NCI-H2196 treated with DMSO at 0.1 percent for 48 hours (cell line): Measurements from ENCODE around the gene SRRM5.
A peak's percentile ranks its signal among the peaks of the same experiment; 100 is the strongest.
"Not testable (repeated sequence)": the region's sequence is repeated elsewhere in the genome, so short reads cannot be mapped to it uniquely, and the experiment has no call there.

Experiments
- DNase-seq: peaks from one replicate; lab custom pipeline; 2025; ENCODE audit not compliant: unreplicated experiment; lab: John Stamatoyannopoulos, UW

SRRM5 gene

GRCh38 chr19:43636121-43636683 is 24.3 kb downstream of the SRRM5 start:
- DNase-seq, result no peak

- no peak for DNase-seq
Observed at GRCh38 chr19:43638214-43638994, 26.5 kb downstream of the SRRM5 start.

GRCh38 chr19:43638995-43639518 is 27.2 kb downstream of the SRRM5 start:
- DNase-seq, result no peak

- DNase-seq, result no peak
Observed at GRCh38 chr19:43639519-43640423, 27.9 kb downstream of the SRRM5 start, which contains the start of gene CADM4. CADM4 (minus strand) TSS chr19:43639850; CDS start chr19:43639790, 60 bp downstream.

DNA sequence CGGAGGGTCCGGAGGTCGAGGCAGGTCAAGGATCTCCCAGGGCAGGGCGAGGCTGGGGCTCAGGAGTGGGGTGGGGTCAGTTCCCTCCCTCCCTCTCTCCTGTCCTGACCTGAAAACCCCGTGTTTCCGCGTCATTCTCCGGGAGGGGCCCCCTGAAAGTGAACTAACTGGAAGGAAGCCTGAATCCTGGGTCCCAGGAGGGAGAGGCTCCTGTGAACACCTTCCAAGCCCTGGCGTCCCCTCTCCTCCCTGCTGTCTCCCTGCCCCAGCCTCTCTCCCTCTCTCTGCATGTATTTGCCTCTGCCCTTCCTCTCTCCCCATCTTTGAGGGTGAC is 28.5 kb downstream of the SRRM5 start:
- DNase-seq, result no peak

DNA sequence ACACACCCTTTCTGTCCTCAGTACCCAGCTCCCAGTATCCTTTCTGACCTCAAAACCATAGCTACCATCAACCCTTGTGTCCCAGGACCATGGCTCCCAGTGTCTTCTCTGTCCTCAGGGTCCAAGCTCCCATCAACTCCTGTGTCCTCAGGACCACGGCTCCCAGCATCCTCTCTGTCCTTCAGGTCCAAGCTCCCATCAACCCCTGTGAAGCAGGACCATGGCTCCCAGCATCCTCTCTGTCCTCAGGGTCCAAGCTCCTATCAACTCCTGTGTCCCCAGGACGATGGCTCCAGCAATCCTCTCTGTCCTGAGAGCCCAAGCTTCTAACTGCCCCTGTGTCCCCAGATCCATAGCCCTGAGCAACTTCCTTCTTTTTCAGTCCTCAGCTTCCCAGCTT is 29.4 kb downstream of the SRRM5 start:
- no peak for DNase-seq

DNA sequence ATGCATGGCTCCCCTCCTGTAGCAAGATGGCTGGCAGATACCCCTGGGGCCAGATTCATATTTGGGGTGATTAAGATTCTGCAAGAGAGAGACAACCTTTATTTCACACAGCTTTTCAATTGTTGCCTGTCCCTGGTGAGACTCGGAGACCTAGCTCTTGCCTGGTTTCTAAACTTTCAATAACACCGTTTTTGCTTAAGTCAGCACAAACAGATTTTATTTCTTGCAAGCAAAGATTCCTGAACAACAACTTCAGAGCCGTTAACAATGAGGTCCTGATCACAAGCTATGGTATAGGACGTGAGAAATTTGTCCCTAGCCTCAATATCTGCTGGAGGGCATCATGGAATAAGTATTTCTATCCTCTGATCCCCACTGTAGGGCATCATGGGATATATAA is 30.6 kb downstream of the SRRM5 start:
- DNase-seq, result no peak

DNA sequence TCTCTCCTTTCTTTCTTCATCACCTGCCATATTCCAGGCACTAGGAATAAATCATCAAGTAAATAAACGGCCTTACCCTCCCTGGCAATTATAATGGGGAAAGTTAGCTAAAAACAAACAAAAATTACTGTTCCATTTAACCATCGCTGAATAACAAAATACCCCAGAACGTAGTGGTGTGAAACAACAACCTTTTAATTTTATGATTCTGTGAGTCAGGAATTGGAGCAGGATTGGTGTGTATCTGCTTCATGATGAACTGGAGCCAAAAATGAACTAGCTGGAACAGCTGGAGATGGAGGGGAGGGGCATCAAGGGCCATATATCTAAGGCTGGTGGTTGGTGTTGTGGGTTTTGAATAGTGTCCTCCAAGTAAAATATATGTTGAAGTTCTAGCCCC is 31.4 kb downstream of the SRRM5 start:
- DNase-seq, result no peak

DNA sequence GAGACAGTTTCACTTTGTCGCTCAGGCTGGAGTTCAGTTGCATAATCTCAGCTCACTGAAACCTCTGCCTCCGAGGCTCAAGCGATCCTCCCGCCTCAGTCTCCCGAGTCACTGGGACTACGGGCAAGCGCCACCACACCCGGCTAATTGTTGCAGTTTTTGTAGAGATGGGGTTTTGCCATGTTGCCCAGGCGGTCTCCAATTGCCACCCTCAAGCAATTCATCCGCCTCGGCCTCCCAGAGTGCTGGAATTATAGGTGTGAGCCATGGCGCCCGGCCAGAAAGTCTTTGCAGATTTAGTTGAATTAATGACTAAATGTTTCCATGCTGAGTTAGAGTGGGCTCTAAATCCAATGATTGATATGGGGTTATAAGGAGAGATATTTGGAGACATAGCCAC is 32.3 kb downstream of the SRRM5 start:
- DNase-seq, result no peak

DNA sequence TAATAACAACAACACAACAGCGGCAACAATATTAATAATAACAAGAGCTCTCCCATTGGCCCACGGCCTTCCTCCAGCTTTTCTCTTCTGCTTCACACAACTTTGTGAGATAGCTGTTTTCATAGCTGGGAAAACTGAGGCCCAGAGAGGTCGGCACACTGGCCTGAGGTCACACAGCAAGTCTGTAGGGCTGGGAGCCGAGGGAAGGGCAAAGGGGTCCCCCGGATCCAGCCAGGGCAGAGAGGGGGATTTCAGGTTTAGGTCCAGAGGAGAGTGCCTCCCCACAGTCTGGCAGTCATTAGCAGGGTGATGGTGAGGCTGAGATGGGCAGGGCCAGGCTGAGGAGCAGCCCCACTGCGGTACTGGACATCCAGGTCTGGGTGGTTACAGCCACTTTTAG is 36.7 kb downstream of the SRRM5 start:
- no peak for DNase-seq

DNA sequence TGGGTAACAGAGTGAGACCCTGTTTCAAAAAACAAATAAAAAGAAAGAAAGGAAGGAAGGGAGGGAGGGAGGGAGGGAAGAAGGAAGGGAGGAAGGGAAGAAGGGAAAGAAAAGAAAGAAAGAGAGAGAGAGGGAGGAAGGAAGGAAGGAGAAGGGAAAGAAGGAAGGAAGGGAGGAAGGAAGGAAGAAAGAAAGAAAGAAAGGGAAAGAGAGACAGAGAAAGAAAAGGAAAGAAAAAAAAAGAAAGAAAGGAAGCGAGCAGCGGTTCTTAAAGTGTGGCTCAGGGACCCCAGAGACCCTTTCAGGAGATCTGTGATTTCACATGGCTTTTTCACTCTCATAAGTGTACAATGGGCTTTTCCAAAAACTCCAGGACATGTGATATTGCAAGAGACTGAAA is 37.6 kb downstream of the SRRM5 start:
- DNase-seq, result no peak

- not testable (repeated sequence) for DNase-seq
Observed at GRCh38 chr19:43650276-43650675, 38.4 kb downstream of the SRRM5 start.

GRCh38 chr19:43651758-43652545 is 40.1 kb downstream of the SRRM5 start:
- DNase-seq, result peak; percentile 48

DNA sequence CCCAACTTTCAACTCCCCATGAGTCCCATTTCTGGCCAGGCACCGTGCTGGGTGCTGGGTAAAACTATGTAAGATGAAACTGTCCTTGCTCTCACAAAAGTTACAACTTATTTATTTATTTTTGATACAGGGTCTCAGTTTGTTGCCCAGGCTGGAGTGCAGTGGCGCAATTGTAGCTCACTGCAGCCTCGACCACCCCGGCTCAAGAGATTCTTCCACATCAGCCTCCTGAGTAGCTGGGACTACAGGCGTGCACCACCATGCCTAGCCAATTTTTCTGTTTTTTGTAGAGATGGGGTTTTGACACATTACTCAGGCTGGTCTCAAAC is 40.6 kb downstream of the SRRM5 start:
- DNase-seq, result no peak

DNA sequence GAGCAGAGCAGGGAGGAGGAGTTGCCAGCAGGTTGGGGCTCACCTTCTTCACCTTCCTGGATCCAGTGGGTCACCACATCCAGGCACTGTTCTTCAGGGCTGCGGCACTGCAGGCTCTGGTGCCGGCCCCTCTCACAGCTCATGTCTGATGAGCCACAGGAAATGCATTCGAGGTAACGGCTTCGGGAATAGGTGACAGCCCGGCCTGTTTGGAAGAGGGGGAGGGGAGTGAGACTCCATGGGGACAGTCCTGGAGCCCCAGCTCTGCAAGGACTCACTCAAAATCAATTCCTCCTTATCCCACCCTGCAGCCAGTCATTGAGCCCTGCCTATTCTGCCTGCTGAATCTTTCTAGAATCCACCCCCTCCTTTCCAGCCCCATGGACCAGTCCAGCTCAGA is 44.5 kb downstream of the SRRM5 start:
- DNase-seq, result no peak

- no peak for DNase-seq
Observed at GRCh38 chr19:43658001-43658400, 46.1 kb downstream of the SRRM5 start.

- no peak for DNase-seq
Observed at GRCh38 chr19:43658494-43658893, 46.6 kb downstream of the SRRM5 start.

DNA sequence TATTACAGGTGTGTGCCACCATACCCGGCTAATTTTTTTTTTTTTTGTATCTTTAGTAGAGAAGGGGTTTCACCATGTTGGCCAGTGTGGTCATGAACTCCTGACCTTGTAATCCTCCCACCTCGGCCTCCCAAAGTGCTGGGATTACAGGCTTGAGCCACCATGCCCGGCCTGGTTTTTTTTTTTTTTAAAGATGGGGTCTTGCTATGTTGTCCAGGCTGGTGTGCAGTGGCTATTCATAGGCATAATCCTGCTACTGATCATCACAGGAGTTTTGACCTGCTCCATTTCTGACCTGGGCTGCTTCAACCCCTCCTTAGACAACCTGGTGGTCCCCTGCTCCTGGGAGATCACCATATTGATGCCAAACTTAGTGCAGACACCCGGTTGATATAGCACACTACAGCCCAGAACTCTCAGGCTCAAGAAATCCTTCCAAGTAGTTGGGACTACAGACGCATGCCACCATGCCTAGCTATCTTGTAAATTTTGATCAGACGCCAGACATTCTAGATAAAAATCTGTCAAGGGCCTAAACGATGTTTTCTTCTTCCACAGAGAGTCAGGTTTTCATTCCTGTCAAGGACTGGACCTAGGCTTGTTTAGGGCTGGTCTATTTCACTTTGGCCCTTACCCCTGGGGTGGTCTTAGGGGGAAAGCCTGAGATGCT is 48.5 kb downstream of the SRRM5 start:
- no peak for DNase-seq

DNA sequence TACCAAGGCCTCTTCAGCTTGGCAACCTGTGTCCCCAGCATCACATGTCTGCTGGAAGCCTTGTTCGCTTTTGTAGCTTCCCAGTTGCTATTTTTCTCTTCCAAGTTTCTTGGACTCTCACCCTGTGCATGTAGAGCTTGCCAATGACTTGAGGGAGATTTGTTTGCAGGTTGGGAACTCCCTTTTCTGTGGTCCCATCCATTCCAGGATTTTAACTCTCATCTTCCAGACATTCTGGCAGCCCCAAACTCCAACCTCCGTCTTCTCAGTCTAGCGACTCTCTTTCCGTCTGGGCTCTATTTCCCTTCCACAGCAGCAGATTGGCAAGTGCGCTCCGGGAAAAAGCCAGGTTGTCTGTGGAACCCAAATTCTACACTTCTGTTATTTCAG is 49.1 kb downstream of the SRRM5 start:
- DNase-seq, result no peak

DNA sequence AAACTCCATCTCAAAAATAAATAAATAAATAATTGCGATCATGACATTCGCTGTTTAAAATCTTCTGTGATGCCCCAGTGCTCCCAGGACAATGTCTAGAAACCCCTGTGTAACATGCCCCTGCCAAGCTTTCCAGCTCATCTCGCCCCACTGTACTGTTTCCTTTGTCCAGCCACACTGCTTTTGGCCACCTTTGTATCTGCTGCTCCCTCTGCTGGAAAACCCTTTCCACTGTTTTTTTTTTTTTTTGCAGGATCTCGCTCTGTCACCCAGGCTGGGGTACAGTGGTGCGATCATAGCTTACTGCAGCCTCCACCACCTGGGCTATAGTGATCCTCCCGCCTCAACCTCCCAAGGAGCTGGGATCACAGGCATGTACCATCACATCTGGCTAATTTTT is 50.6 kb downstream of the SRRM5 start:
- DNase-seq, result no peak

GRCh38 chr19:43664018-43664417 is 52.1 kb downstream of the SRRM5 start:
- DNase-seq, result no peak
